Thymus (tissue), 11 donors: Measurements from ENCODE around the gene CEBPA. TPM values are rescaled to one million over a fixed set of nuclear protein-coding genes. Genes with fewer than 3 reads are reported as not detected.

Experiments used
- DNase-seq, 9 donors: peaks; one replicate each; pipeline ENCODE4 v3.0.0-alpha.2; 2013; ENCODE audit warnings: low spot score in 9 of 9, low read depth in 6 of 9, missing footprints in 1 of 9
- H3K27ac ChIP-seq, 2 donors: one replicate each; pipeline ENCODE4 v1.5.1; 2013; ENCODE audit warnings: control low read depth in 1 of 2, low read depth in 1 of 2, low read length in 1 of 2, mild to moderate bottlenecking in 1 of 2, moderate library complexity in 1 of 2
- H3K27me3 ChIP-seq, 2 donors: one replicate each; pipeline ENCODE4 v1.5.1; 2013; ENCODE audit warnings: low read length in 1 of 2; ENCODE audit not compliant: control insufficient read depth in 2 of 2, insufficient read depth in 1 of 2
- H3K36me3 ChIP-seq, 2 donors: one replicate each; pipeline ENCODE4 v1.5.1; 2013; ENCODE audit warnings: low read length in 1 of 2, mild to moderate bottlenecking in 1 of 2, moderate library complexity in 1 of 2; ENCODE audit not compliant: control insufficient read depth in 2 of 2, insufficient read depth in 2 of 2
- H3K4me1 ChIP-seq, 2 donors: one replicate each; pipeline ENCODE4 v1.5.1; 2013; ENCODE audit warnings: low read length in 2 of 2; ENCODE audit not compliant: control insufficient read depth in 2 of 2, insufficient read depth in 2 of 2
- H3K4me3 ChIP-seq, 2 donors: one replicate each; pipeline ENCODE4 v1.5.1; 2013; ENCODE audit warnings: low read length in 2 of 2, control low read depth in 1 of 2, mild to moderate bottlenecking in 1 of 2
- H3K9me3 ChIP-seq, 2 donors: one replicate each; pipeline ENCODE4 v1.5.1; 2013; ENCODE audit warnings: low read length in 1 of 2, mild to moderate bottlenecking in 1 of 2; ENCODE audit not compliant: control insufficient read depth in 2 of 2, insufficient read depth in 1 of 2
- WGBS: extraction: QIAGEN DNeasy Blood & Tissue Kit; methylation state at CpG from one replicate; pipeline ENCODE4 v1.1.7; 2013; 5-methylcytosine and 5-hydroxymethylcytosine counted together
- polyA plus RNA-seq: library from polyadenylated mRNA; stranded (reverse); fragments of 200-250 nt; gene quantifications from one replicate; pipeline ENCODE4 v1.2.3, GENCODE V29; 2013
- total RNA-seq: library from RNA; stranded (reverse); fragments of 120-200 nt; gene quantifications from one replicate; pipeline ENCODE4 v1.2.4, GENCODE V29; 2013
- donor health status: healthy.

CEBPA gene
- total and polyA plus RNA-seq, 2 donors: 7.0 to 10.1 TPM

GRCh38 chr19:33344573-33344925 lies 42.2 kb upstream of the CEBPA start:
- H3K27ac ChIP-seq: no peak overlapping the region
- no peaks in the 10 kb centered on the region for H3K4me1 ChIP-seq
- no peaks in the 10 kb centered on the region for H3K9me3 ChIP-seq
- peaks cover 0 to 4% of the 10 kb centered on the region in 2 donors for H3K27me3 ChIP-seq
- H3K4me3 ChIP-seq: no peak overlapping the region
- no peak for DNase-seq
- WGBS: 74% methylated on average over 4 of the region's 4 CpGs
- no peaks in the 10 kb centered on the region for H3K36me3 ChIP-seq

DNA sequence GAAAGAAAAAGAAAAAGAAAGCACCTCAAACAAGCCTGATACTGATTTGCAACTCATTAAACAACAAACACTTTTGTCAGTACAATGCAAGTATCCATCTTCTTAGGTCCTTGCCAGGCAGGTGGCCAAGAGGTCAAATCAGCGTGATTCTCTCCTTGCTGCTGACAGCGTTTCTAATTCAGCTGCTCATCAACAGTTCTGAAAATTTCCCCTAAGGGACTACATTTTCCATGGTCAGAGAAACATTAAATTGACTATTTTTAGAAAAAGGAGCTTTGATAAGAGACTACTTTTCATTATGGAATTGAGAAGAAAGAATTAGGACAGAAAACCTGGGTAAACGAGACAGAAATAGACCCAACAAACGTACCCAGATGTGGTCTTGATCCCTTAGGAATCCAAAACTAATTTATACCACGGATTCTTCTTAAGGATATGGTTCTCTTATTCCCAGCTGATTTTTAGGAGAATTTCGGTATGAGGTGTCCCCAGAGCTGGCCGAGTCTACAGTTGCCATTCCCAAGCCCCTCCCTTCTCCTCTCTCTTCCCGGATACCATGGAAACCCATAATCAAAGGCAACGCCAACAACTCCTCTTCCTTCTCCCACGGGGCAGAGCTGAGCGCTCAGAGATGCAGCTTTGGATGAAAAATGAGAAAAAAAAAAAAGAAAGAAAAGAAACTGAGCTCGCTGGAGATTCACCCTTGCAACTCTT lies 41.7 kb upstream of the CEBPA start:
- Histone ChIP-seq H3K36me3 (no peaks in the 10 kb centered on the region), H3K4me3 (no peak overlapping the region), H3K4me1 (no peaks in the 10 kb centered on the region), H3K27ac (no peak overlapping the region), H3K27me3 (peaks cover 0 to 4% of the 10 kb centered on the region in 2 donors), H3K9me3 (no peaks in the 10 kb centered on the region)
- WGBS: 53% methylated on average over 12 of the region's 12 CpGs
- no peak for DNase-seq

- no peak for DNase-seq
- Histone ChIP-seq H3K36me3 (no peaks in the 10 kb centered on the region), H3K4me1 (no peaks in the 10 kb centered on the region), H3K27ac (no peak overlapping the region), H3K27me3 (peaks cover 0 to 4% of the 10 kb centered on the region in 2 donors), H3K4me3 (no peak overlapping the region), H3K9me3 (no peaks in the 10 kb centered on the region)
- 98% methylated on average over 2 of the region's 2 CpGs for WGBS
Observed at GRCh38 chr19:33343301-33343700, 41.0 kb upstream of the CEBPA start.

DNA sequence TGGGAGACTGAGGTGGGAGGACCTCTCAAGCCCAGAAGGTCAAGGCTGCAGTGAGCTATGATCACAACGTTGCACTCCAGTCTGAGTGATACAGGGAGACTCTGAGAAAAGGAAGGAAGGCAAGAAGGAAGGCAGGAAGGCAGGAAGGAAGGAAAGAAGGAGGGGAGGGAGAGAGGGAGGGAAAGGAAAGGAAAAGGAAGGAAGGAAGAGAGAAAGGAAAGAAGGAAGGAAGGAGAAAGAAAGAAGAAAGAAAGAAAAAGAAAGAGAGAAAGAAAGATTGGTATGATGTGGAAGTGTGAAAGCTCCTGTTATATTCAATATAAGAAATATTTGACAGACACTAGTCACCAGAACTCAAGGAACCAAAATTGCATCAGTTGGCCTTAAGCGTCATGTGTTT lies 38.7 kb upstream of the CEBPA start:
- Histone ChIP-seq H3K36me3 (no peaks in the 10 kb centered on the region), H3K9me3 (no peaks in the 10 kb centered on the region), H3K4me1 (no peaks in the 10 kb centered on the region), H3K27me3 (no peaks in the 10 kb centered on the region), H3K4me3 (no peak overlapping the region), H3K27ac (no peak overlapping the region)
- no peak for DNase-seq
- 28% methylated on average over 2 of the region's 2 CpGs for WGBS

- no peak overlapping the region for H3K27ac ChIP-seq
- no peaks in the 10 kb centered on the region for H3K36me3 ChIP-seq
- no peak for DNase-seq
- no peak overlapping the region for H3K4me3 ChIP-seq
- H3K4me1 ChIP-seq: no peaks in the 10 kb centered on the region
- no peaks in the 10 kb centered on the region for H3K27me3 ChIP-seq
- H3K9me3 ChIP-seq: no peaks in the 10 kb centered on the region
- WGBS: 73% methylated on average over 8 of the region's 8 CpGs
Observed at GRCh38 chr19:33339016-33339984, 37.0 kb upstream of the CEBPA start.

DNA sequence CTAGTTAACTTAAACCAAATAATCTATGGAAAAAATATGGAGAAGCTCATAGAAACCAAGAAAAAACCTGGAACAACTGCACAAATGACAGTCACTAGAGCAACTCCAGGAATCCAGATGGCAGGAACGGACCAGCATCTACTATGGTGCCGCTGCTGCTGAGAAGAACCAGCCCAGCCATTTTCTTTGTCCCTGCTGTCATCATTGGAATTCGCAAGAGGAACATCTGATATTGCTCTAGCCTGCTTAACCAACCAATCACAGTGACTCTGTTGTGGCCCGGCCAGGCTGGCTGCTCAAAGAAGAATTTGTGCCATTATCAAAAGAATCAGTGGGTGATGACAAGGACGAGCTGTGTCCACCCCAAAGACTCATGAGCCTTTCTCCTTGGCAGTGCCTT lies 33.1 kb upstream of the CEBPA start:
- H3K27ac ChIP-seq: no peak overlapping the region
- no peaks in the 10 kb centered on the region for H3K9me3 ChIP-seq
- no peaks in the 10 kb centered on the region for H3K27me3 ChIP-seq
- WGBS: 95% methylated on average over 5 of the region's 5 CpGs
- no peaks in the 10 kb centered on the region for H3K4me1 ChIP-seq
- no peak for DNase-seq
- H3K4me3 ChIP-seq: no peak overlapping the region
- no peaks in the 10 kb centered on the region for H3K36me3 ChIP-seq

- H3K4me3 ChIP-seq: no peak overlapping the region
- DNase-seq: no peak
- 97% methylated on average over 3 of the region's 3 CpGs for WGBS
- no peaks in the 10 kb centered on the region for H3K4me1 ChIP-seq
- no peaks in the 10 kb centered on the region for H3K27me3 ChIP-seq
- no peaks in the 10 kb centered on the region for H3K36me3 ChIP-seq
- H3K27ac ChIP-seq: no peak overlapping the region
- no peaks in the 10 kb centered on the region for H3K9me3 ChIP-seq
Observed at GRCh38 chr19:33334271-33334670, 31.9 kb upstream of the CEBPA start.

DNA sequence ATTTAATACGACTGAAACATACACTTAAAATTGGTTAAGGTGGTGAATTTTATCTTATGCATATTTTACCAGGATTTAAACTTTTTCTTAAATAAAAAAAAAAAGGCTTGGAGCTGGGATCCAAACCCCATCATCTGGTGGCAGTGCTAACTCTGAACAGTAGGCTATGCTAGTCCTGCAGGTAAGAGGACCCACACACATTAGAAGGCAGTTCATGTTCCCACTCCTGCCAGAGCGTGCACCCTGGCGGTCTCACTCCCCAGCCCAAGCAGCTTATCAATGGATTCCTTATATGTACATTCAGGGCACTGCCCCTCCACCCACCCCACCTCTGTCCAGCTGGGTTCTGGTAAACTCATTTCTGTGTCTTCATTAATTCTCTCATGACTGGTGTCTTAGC lies 31.3 kb upstream of the CEBPA start:
- Histone ChIP-seq H3K27ac (no peak overlapping the region), H3K36me3 (no peaks in the 10 kb centered on the region), H3K4me3 (no peak overlapping the region), H3K27me3 (no peaks in the 10 kb centered on the region), H3K9me3 (no peaks in the 10 kb centered on the region), H3K4me1 (no peaks in the 10 kb centered on the region)
- WGBS: 95% methylated on average over 3 of the region's 3 CpGs
- DNase-seq: no peak

- Histone ChIP-seq H3K27ac (no peak overlapping the region), H3K27me3 (no peaks in the 10 kb centered on the region), H3K4me3 (no peak overlapping the region), H3K4me1 (no peaks in the 10 kb centered on the region), H3K36me3 (no peaks in the 10 kb centered on the region), H3K9me3 (no peaks in the 10 kb centered on the region)
- no peak for DNase-seq
- WGBS: 96% methylated on average over 4 of the region's 4 CpGs
Observed at GRCh38 chr19:33333151-33333550, 30.8 kb upstream of the CEBPA start.
